OCI-LY3 (cell line): Measurements from ENCODE around the gene BAIAP2.

Experiments
- H2AFZ ChIP-seq: fragments of 200-600, 300-600 bp; shearing (Covaris generic); 2 replicates; pipeline ENCODE4 v1.6.0; 2014; ENCODE audit warnings: antibody characterized with exemption, low read depth, low read length
- H3K27ac ChIP-seq: fragments of 200-600, 300-600 bp; sonication (generic); 2 replicates; pipeline ENCODE4 v1.5.1; 2014; ENCODE audit warnings: mild to moderate bottlenecking, low read length, moderate library complexity, mixed read lengths
- H3K27me3 ChIP-seq: fragments of 200-600, 300-600 bp; sonication (generic); 2 replicates; pipeline ENCODE4 v1.6.1; 2014; ENCODE audit warnings: low read depth, low read length, mixed read lengths
- H3K36me3 ChIP-seq: fragments of 200-600, 300-600 bp; sonication (generic); replicated peaks from 2 replicates; pipeline ENCODE3; 2014; ENCODE audit warnings: low read depth, low read length, mixed read lengths
- H3K4me1 ChIP-seq: fragments of 300-600, 200-600 bp; sonication (generic); 2 replicates; pipeline ENCODE4 v1.6.1; 2014; ENCODE audit warnings: low read length, mixed read lengths
- H3K4me2 ChIP-seq: fragments of 200-600, 300-600 bp; sonication (generic); 2 replicates; pipeline ENCODE4 v1.6.1; 2014; ENCODE audit warnings: low read length, mixed read lengths
- H3K4me3 ChIP-seq: fragments of 300-600, 200-600 bp; sonication (generic); 2 replicates; pipeline ENCODE4 v1.5.1; 2014; ENCODE audit warnings: antibody characterized with exemption, mild to moderate bottlenecking, low read length, moderate library complexity
- H3K79me2 ChIP-seq: fragments of 300-600, 200-600 bp; shearing (Covaris generic); 2 replicates; pipeline ENCODE4 v1.6.1; 2014; ENCODE audit warnings: mild to moderate bottlenecking, low read length, mixed read lengths
- H3K9ac ChIP-seq: fragments of 300-600, 200-600 bp; shearing (Covaris generic); 2 replicates; pipeline ENCODE4 v1.6.0; 2014; ENCODE audit warnings: mild to moderate bottlenecking, low read length, moderate library complexity
- H3K9me3 ChIP-seq: fragments of 200-600, 300-600 bp; shearing (Covaris generic); 2 replicates; pipeline ENCODE4 v1.6.1; 2014; ENCODE audit warnings: low read length, mixed read lengths; ENCODE audit not compliant: insufficient read depth
- H4K20me1 ChIP-seq: fragments of 200-600, 300-600 bp; sonication (generic); 2 replicates; pipeline ENCODE4 v1.6.1; 2016; ENCODE audit warnings: low read length, mixed read lengths; ENCODE audit not compliant: insufficient read depth
- EZH2phosphoT487 ChIP-seq: fragments of 200-600 bp; shearing (Covaris generic); IDR thresholded peaks from 2 replicates; pipeline ENCODE4 v1.6.1; 2018; ENCODE audit warnings: antibody characterized with exemption, mixed run types, low read depth
- TF ChIP-seq, protein P1 (sequence below): fragments of 200-600, 300-600 bp; sonication (generic); IDR thresholded peaks from 2 replicates; pipeline ENCODE4 v1.5.1; 2014; ENCODE audit warnings: antibody characterized with exemption, low read length, low read depth

BAIAP2 gene

DNA sequence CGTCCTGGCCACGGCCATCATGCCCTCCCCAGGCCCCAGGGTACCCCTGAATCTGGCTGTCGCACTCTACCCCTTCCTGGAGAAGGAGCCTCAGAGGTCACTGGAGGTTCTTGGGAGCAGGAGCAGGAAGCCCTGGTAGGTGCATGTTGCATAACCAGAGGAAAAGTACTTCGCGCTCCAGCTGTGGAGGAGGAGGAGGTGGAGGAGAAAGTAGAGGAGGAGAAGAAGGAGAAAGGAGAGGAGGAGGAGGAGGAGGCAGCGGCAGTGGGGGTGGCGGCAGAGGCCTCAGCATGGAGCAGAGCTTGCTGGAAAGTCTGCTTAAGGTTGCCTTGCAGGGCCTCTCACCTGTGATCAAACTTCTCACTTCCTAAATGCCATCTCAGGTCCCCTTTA is 61.8 kb downstream of the BAIAP2 start:
- Histone ChIP-seq H2AFZ (no peak overlapping the region), H4K20me1 (no peaks in the 10 kb centered on the region), H3K9me3 (no peaks in the 10 kb centered on the region), H3K4me3 (no peak overlapping the region), H3K36me3 (no peaks in the 10 kb centered on the region), H3K27me3 (peaks cover 46% of the 10 kb centered on the region), H3K4me1 (peaks cover 12% of the 10 kb centered on the region), H3K79me2 (no peaks in the 10 kb centered on the region), H3K9ac (no peak overlapping the region), H3K27ac (no peak overlapping the region), H3K4me2 (no peak overlapping the region)
- TF ChIP-seq EZH2phosphoT487 = no peak
- TF ChIP-seq, protein P1, sequence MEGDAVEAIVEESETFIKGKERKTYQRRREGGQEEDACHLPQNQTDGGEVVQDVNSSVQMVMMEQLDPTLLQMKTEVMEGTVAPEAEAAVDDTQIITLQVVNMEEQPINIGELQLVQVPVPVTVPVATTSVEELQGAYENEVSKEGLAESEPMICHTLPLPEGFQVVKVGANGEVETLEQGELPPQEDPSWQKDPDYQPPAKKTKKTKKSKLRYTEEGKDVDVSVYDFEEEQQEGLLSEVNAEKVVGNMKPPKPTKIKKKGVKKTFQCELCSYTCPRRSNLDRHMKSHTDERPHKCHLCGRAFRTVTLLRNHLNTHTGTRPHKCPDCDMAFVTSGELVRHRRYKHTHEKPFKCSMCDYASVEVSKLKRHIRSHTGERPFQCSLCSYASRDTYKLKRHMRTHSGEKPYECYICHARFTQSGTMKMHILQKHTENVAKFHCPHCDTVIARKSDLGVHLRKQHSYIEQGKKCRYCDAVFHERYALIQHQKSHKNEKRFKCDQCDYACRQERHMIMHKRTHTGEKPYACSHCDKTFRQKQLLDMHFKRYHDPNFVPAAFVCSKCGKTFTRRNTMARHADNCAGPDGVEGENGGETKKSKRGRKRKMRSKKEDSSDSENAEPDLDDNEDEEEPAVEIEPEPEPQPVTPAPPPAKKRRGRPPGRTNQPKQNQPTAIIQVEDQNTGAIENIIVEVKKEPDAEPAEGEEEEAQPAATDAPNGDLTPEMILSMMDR = no peak

DNA sequence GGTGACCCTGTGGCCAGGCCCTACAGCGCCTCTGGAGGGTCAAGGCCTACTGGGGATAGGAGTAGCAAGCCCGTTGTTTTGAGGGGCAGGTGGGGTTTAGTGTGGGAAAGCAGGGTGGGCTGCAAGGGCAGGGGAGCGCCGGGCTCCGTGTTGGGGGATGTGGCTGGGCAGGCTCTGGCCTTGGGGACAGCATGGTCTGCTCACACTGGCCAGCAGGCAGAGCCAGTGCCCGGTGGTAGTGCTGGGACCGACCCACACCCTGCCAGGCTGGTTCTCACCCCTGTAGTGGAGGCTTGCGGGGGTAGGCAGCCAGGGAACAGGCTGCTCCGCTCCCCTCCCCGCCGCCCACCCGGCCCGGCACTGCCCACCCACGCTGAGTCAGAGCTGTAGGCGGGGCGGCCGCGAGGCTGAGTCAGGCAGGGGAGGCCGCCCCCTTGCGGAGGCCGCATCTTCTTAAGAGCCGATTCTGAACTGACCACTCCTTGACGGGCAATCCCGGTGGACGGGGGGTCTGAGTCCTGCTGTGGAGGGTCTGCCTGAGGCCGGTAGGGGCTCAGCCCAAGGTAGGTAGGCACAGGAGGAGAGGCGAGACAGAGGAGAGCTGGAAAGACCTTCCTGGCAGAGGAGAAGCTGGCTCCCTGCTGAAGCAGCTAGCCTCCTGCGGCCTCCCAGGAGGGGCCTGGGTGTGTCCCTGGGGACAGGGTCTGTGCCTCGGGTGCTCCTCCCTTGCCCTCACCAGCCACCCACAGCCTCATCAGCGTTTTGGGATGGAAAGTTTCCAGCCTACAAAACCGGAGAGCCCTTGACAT is 62.4 kb downstream of the BAIAP2 start:
- no peak for TF ChIP-seq EZH2phosphoT487
- TF ChIP-seq, protein P1 = peak; percentile 22; the same call in 1 of the 2 replicates
- Histone ChIP-seq H4K20me1 (no peaks in the 10 kb centered on the region), H3K9me3 (no peaks in the 10 kb centered on the region), H2AFZ (no peak overlapping the region), H3K79me2 (no peaks in the 10 kb centered on the region), H3K4me1 (peaks cover 12% of the 10 kb centered on the region), H3K9ac (no peak overlapping the region), H3K36me3 (no peaks in the 10 kb centered on the region), H3K4me2 (no peak overlapping the region), H3K27me3 (peaks cover 46% of the 10 kb centered on the region), H3K27ac (no peak overlapping the region), H3K4me3 (no peak overlapping the region)

DNA sequence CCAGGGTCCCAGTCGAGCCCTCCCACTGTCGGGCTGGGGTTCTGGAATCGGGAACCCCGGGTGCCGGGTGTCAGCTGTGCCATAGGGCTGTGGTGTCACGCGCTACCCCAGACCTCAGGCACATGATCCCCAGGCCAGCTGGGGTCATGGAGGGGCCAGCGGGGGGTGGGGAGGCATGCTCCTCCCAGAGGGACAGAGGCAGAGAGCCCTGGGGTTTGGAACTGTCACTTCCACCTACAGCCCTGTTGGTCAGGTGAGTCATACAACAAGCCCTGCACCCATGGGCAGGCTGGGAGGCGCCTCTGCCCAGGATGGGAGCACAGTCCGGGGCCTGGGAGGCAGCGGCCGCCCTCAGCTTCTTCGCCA is 63.0 kb downstream of the BAIAP2 start:
- H4K20me1 ChIP-seq = no peaks in the 10 kb centered on the region
- H3K36me3 ChIP-seq = no peaks in the 10 kb centered on the region
- H3K79me2 ChIP-seq = no peaks in the 10 kb centered on the region
- peaks cover 12% of the 10 kb centered on the region for H3K4me1 ChIP-seq
- no peak for TF ChIP-seq EZH2phosphoT487
- TF ChIP-seq, protein P1 = no peak
- H3K9ac ChIP-seq = no peak overlapping the region
- peaks cover 46% of the 10 kb centered on the region for H3K27me3 ChIP-seq
- H3K4me3 ChIP-seq = no peak overlapping the region
- no peak overlapping the region for H2AFZ ChIP-seq
- no peak overlapping the region for H3K27ac ChIP-seq
- H3K9me3 ChIP-seq = no peaks in the 10 kb centered on the region
- no peak overlapping the region for H3K4me2 ChIP-seq

- H3K79me2 ChIP-seq = no peaks in the 10 kb centered on the region
- no peak overlapping the region for H3K9ac ChIP-seq
- H3K36me3 ChIP-seq = no peaks in the 10 kb centered on the region
- peaks cover 31% of the 10 kb centered on the region for H3K27me3 ChIP-seq
- no peaks in the 10 kb centered on the region for H3K9me3 ChIP-seq
- no peak overlapping the region for H3K4me2 ChIP-seq
- no peak for TF ChIP-seq EZH2phosphoT487
- TF ChIP-seq, protein P1 = no peak
- H3K4me1 ChIP-seq = peaks cover 17% of the 10 kb centered on the region
- no peak overlapping the region for H3K27ac ChIP-seq
- H4K20me1 ChIP-seq = no peaks in the 10 kb centered on the region
- H2AFZ ChIP-seq = no peak overlapping the region
- H3K4me3 ChIP-seq = no peak overlapping the region
Measured at GRCh38 chr17:81099888-81100287, 64.9 kb downstream of the BAIAP2 start.
